GM19023 (cell line): Measurements from ENCODE around the gene GNAZ.

Experiments
- ATAC-seq: cut with Tn5 transposase; IDR thresholded peaks from one replicate; pipeline ENCODE4 v1.9.1; 2021; ENCODE audit warnings: mild to moderate bottlenecking, moderate library complexity; ENCODE audit not compliant: unreplicated experiment

Gene GNAZ

DNA sequence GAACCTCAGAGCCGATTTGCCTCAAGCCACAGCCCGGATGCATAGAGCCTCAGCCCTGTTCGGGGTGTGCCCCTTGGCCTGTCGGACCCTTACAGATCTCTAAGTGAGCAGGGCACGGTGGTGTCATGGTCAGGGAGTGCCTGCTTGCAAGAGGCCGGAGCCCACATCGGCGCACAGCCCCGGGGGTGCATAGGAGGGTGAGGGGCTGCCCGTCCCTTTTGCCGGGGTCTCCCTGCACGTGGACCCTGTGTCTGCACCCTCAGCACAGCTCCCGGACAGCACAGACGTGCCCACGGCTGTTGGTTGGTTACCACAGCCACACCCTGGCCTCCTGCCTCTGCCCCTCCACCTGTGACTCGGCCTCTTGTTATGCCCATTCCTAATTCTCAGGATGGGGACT, 81.5 kb downstream of the GNAZ start:
- no peak for ATAC-seq

DNA sequence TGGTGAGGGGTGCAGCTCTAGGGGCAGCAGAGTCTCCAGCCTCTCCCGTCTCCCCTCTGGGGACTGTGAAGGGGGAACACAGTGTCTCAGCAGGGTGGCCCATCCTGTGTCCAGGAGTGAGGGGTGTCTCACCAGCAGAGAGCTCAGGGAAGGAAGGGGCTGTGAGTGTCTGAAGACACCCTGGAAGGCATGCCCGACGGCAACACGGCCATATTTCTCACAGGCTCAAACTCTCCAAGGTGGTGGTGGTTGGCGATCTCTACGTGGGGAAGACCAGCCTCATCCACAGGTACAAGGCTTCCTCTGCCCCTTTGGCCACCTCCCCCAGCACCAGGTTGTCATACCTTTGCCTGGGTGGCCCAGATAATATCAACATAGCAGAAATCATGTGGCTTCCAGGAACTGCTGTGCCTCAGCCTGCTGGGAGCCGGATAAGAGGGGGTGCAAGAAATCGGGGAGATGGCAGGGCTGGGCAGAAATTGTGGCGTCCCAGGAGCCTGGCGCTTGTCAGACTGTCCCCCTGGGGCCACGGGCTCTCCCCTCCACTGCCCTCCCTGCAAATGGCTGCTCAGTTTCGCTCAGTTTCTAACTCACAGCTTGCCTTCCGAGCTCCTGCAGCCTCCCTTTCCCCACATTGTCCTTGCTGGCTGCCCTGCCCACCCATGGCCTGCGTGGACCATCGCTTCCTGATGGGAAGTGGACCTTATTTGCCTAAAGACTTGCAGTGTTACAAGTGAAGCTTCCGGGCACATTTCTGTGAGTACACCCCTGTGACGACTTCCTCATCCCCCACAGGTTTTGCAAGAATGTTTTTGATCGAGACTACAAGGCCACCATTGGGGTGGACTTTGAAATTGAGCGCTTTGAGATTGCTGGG, 82.2 kb downstream of the GNAZ start:
- ATAC-seq, result no peak

- ATAC-seq, result no peak
Observed at GRCh38 chr22:23153994-23154393, 83.7 kb downstream of the GNAZ start.

DNA sequence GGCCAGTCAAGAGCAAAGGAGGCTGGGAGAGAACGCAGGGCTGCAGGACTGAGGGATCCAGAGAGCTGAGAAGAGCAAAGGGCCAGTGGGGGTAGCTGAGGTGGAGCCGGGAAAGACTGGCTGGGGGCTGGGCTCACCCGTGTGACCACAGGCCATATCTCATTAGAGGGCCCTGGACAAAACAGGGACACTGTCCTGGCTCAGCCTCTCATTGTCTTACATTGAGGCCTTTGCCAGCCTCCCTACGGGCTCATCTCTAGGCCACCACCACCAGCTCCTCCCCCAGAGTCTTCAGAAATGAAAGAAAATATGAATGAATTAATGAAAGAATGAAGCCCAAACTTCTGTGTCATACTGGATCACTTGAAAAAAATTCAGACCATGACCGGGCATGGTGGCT, 84.1 kb downstream of the GNAZ start:
- ATAC-seq, result no peak

DNA sequence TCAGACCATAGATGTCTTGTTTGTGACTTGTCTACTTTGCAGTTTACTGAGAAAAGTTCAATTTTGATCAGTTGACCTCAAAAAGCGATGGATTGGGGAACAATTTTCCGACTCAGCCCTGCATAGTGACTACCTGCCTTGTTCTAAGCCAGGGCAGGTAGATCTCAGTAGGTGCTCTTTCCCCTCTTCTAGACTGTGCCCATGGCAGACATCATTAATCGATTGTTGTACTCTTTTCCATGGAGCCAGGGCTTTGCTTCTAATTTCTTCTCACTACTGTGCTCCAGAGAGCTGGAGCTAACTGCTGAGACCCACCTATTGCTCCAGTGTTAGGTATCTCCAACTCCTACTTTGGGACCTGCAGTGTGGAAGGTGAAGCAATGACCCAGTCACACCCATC, 84.8 kb downstream of the GNAZ start:
- no peak for ATAC-seq

GRCh38 chr22:23155831-23156230, 85.5 kb downstream of the GNAZ start:
- no peak for ATAC-seq

- ATAC-seq, result no peak
Observed at GRCh38 chr22:23156286-23156685, 86.0 kb downstream of the GNAZ start.

- no peak for ATAC-seq
Observed at GRCh38 chr22:23157560-23158515, 87.5 kb downstream of the GNAZ start.

DNA sequence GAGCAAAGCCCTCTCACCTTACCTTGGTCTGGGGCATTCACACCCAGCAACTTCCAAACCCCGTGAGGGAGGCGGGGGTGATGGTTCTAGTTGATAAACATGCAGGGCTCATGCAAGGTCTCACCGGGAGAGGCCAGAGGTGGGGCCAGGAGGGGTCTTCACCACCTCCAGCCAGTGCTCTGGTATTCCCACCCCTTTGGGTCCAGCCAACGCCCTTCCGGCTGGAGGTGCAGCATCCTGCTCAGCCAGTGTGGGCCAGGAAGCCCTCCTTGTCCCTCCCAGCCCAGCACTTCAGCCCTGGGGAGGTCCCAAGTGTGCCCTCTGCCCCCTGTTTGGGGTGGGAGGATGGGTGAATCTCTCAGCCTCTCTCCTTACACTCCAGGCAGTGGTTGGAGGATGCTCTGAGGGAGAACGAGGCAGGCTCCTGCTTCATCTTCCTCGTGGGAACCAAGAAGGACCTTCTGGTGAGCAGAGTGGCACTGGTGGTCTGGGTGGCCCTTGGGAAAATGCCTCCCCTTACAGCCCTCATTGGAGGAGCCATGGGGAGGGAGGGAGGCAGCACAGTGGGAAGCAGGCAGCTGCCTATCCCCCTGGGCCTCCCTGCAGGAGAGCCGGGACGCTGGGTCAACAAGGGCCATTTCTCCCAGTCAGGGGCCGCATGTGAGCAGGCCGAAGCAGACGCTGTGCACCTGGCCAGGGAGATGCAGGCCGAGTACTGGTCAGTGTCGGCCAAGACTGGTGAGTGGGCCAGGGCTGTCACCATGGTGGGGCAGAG, 88.4 kb downstream of the GNAZ start:
- ATAC-seq, result no peak

- ATAC-seq, result no peak
Observed at GRCh38 chr22:23159291-23159630, 88.9 kb downstream of the GNAZ start.

- ATAC-seq, result no peak
Observed at GRCh38 chr22:23161029-23161428, 90.7 kb downstream of the GNAZ start.

DNA sequence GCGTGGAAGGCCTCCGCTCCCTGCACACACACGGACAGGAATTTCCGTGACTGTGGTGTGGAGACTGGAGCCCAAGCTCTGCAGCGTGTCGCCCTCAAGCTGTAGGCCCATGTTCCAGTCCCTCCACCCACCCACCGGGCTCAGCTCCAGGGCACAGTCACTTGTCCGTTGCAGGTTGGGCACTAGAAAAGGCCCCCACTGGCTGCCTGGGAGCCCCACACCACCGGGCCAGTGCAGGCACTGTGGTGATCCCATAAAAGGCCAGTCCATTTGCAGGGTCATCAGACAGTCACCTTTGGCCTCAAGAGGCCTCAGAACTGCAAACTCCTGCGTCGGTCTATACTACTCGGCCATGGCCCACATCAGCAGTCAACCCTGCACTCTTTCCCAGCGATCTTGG, 91.3 kb downstream of the GNAZ start:
- ATAC-seq, result no peak

- ATAC-seq, result no peak
Observed at GRCh38 chr22:23163665-23164064, 93.3 kb downstream of the GNAZ start.

- ATAC-seq, result no peak
Observed at GRCh38 chr22:23164091-23164490, 93.8 kb downstream of the GNAZ start.

DNA sequence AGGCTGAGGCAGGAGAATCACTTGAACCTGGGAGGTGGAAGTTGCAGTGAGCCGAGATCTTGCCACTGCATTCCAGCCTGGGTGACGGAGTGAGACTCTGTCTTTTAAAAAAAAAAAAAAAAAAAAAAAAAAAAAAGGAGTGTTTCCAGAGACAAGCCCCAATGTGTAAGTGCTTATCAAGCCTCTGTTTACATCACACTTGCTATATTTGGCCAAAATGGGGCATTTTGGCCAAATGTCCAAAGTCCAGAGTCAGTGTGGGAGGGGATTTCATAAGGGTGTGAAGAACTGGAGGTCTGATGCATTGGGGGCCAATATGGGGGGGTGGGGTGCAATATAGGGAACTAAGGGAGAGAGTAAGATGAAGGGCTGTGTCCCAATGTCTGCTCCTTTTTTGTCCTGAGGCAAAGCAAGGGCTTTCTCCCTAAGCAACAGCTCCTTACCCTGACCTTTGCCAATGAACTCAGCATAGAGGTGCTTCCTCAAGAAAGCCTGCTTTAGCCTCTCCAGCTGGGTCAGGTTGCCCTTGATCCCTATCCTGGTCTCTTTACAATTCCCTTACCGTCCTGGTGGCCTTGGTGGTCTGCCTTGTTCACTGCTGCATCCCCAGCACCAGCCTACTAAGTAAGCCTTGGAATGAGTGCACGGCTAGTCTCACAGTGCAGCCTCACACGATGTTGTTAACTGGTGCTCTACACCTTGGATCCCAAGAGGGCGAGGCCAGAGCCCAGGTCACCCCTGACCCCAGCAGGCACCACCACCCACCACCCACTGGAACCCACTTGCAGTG, 95.9 kb downstream of the GNAZ start:
- ATAC-seq, result no peak

DNA sequence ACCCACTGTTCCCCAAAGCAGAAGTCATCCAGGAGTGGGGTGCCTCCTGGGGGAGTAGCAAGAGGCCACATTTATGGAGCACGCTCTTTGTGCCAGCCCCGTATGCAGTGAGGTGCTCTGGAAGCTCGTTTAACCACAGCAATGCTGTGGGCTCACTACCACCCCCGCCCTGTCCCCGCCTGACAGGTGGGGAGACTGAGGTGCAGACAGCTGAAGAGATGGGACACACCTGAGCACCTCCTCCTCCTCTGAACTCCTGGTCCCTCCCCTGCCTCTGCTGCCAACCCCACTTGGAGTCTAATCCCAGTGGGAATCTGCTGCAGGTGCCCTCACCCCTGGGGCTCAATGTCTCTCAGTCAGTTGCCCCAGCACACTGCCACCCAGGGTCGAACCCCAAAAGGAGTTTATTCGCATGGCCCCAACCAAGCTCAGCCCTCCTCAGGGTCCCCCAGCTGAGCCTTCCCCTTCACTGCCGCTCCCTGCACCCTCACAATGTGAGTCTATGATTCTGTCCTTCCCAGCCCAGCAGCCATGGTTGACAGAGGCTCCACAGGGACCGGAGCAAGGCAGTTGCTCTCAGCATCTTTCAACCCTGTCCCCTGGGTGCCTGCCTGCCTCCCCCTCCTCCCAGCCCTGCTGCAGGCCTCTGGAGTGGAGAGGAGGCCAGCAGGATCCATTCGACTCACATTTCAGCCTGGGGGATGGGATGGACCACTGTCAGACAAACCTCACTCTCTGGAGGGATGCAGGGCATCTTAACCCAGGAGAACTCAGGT, 96.7 kb downstream of the GNAZ start:
- no peak for ATAC-seq

DNA sequence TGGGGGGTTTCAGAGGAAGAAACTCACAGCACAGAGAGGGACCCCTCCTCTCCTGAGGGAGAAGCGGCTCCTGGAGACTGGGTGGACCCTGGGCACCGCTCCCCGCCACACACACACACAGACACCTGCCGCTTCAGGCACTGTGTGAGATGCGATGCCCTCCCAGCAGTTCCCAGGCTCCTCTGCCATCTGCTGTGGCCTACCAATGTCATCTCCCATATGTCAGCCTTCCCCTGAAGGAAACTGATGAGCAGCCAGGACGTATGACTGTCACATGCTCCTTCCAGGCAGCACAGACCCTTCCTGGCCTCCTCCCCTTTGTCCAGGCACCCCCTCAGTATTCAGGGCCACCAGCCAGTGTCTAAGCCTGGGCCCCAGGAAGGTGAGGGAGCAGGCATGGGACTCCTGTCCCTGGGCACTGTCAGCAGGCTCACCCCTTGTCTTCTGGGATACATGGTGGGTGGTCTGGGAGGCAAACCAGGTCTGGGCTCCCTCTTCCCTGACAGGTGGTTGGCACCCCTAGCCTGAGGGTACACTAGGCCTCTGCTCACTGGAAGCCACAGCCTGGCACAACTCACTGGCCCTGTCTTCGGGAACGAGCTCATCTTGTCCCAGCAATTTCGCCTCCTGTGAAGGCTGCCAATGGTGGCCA, 98.2 kb downstream of the GNAZ start:
- ATAC-seq, result no peak

DNA sequence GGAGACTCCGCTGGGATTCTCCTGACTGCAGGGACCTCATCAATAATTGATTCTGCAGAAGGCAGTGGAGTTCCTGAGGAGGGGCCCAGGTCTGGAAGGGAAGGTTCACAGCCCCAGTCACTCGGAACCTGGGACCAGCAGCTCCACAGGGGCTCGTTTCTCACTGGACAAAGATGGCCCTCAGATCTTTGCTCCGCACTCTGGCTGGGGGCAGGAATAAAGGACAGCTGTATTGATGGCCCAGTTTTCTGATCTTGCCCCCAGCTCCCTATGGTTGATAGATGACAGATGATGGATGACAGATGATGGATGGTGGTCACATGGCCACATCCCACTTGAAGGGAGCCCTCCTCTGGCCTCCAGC, 98.7 kb downstream of the GNAZ start:
- ATAC-seq, result no peak
